GM19351 (cell line): ENCODE data around the gene PSG6.
"Not testable (repeated sequence)": the region's sequence is repeated elsewhere in the genome, so short reads cannot be mapped to it uniquely, and the experiment has no call there.

Experiments used
- ATAC-seq: cut with Tn5 transposase; IDR thresholded peaks from one replicate; pipeline ENCODE4 v1.9.1; 2021; ENCODE audit warnings: mild to moderate bottlenecking, moderate library complexity; ENCODE audit not compliant: unreplicated experiment

The PSG6 gene

DNA sequence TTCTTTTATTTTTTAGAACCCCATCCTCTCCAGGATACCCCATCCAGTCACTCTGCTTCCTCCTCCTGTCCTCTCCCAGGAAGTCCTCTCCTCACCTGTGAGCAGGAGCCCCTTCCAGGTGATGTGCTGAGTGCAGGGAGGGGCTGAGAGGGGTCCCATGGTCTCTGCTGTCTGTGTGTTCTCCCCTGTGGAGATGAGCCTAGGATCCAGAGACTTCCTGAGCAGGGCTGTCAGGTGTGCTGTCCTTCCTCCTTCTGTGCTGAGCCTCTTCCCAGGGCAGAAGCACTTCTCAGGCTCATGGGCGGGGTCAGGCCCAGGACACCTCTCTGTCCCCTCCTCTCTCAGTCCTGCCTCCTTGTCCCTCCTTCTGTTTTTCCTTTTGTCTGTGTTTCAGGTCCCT, at the start of gene PSG6:
Gene PSG6 (minus strand): TSS at position 261 of the 400 bp plus-strand sequence. CDS start 102 bp downstream, at position 159.
- not testable (repeated sequence) for ATAC-seq

DNA sequence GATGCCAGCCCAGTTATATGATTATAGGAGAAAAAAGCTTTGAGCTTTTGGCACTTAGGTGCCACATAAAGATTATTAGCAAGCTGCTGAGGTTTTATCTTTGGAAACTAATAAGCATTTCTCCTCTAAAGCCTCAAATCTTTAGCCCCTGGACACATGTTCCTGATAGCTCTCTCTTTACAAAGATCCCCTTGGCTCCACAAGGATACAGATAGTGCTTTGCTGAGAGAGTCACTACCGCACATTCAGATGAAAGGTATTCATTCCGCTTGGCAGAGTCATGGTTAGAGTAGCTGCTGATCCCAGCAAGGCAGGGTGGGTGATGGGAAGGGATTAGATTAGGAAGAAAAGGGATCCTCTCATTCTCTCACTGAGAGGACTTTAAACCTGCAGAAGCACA, 47.5 kb upstream of the PSG6 start:
- ATAC-seq, result no peak

- ATAC-seq, result no peak
Measured at GRCh38 chr19:42961119-42961518, 43.4 kb upstream of the PSG6 start.

DNA sequence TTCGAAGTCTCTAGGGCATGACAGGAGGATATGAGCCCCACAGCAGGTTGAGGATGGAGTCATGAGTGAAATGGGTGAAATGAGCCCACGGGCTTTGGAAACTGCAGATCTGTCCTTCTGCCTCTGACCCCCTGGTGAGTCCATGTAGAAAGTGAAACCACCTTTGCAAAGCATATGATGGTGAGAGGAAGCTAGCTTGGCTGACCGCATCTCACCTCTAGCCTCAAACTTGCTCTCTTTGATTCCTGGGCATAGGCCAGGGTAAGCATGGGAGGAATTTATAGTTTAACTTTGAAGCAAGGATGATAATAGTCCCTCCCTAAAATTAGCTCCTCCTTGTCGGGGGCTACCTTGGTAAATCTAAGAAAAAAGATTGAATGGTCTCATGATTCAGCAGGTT, 34.4 kb upstream of the PSG6 start:
- ATAC-seq, result not testable (repeated sequence)

GRCh38 chr19:42951476-42951875, 33.8 kb upstream of the PSG6 start:
- ATAC-seq, result not testable (repeated sequence)

DNA sequence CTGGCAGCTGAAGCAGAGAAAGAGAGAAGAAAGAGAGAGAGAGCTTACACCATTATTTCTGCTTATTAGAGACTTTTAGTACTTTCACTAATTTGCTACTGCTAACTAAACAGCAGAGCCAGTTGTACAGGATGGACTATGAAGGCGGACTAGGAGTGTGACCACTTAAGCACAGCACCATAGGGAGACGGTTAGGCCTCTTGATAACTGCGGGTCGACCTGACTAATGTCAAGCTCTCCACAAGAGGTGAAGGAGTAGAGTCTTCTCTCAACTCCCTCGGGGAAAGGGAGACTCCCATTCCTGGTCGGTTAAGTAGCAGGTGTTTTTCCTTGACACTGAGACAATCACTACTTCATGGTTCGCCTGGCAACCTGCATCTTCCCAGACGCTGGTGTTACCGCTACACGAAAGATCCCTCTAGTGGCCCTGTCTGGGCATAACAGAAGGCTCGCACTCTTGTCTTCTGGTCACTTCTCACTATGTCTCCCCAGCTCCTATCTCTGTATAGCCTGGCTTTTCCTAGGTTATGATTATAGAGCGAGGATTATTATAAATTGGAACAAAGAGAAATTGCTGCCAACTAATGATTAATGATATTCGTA, 24.6 kb upstream of the PSG6 start:
- no peak for ATAC-seq

GRCh38 chr19:42937107-42937506, 19.4 kb upstream of the PSG6 start, which contains the start of gene PSG7:
Gene PSG7 (minus strand): TSS chr19:42937207. CDS start chr19:42937076, 131 bp downstream.
- not testable (repeated sequence) for ATAC-seq

- ATAC-seq, result not testable (repeated sequence)
Measured at GRCh38 chr19:42934726-42935125, 17.0 kb upstream of the PSG6 start.

DNA sequence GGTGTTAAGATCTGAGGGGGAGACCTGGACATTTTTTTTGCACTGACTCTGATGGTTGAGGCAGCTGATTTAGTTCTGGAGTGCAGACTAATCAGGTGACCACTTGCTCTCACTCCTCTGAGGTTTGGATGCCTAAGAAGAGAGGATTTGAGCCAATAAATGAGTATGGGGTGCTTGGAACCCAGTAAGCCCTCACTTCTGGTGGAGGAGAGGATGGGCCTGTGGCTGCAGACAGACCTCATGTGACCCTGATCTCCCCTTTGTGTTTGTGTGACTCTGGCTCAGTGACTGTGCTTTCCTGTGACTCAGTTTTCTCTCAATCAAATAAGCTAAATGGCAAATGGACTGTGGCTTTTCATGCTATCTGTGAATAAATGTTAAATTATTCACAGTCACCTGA, 16.5 kb upstream of the PSG6 start:
- ATAC-seq, result not testable (repeated sequence)

DNA sequence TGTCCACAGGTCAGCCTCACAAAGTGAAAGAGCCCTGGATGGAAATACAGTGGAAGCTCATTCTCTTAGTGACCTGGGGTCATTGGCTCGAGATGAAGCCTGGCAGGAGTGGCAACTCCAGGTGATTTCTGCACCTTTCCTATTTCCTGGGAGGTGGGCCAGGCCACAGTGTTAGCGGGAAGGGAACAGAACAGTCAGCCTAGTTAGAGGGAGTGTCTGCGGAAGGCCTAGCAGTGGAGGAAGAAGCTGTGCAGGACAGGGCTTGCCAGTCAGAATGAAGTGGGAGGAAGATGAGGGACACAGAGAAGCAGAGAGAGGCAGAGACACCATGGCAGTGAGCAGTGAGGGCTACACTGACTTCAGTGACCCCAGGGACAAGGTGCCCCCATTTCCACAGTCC, 15.7 kb upstream of the PSG6 start:
- not testable (repeated sequence) for ATAC-seq

DNA sequence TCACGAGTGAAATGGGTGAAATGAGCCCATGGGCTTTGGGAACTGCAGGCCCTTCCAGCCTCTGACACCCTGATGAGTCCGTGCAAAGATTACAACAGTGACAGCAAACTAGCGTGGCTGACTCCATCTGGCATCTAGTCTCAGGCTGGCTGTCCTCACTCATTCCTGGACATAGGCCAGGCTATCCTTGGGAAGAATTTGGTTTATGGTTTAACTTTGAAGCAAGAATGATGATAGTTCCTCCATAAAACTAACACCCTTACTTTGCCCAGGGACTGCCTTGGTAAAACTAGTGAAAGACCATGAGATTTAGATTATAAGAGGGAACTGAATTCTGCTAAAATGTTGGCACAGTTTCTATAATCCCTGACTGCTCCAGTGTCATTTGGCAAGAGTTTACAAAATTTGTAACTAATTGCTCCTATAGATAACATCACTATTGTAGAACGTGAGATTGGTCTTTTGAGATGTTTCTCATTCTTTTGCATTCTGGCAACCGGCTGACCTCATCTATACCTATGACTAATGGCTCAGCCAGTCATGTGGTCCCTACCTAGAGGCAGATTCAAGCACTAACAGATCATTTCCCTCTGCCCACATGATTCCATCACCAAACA, 14.9 kb upstream of the PSG6 start:
- ATAC-seq, result not testable (repeated sequence)

DNA sequence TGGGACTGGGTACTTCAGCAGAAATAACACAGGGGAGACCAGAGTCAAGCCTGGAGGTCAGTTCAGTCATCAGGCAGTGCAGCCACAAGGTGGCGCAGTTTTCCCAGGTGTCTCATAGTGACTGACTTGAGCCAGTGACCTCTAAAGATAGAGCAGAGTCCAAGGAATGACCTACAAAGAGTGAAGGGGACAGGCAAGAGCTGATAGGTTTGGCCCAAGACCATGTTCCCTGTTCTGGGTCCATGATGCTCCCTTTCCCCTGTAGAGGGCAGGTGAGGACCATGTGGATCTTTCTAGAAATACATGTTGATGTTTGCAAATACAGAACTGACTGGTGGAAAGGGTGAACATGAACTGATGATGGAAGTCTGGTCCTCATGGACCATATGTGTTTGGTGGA, 12.5 kb upstream of the PSG6 start:
- not testable (repeated sequence) for ATAC-seq

DNA sequence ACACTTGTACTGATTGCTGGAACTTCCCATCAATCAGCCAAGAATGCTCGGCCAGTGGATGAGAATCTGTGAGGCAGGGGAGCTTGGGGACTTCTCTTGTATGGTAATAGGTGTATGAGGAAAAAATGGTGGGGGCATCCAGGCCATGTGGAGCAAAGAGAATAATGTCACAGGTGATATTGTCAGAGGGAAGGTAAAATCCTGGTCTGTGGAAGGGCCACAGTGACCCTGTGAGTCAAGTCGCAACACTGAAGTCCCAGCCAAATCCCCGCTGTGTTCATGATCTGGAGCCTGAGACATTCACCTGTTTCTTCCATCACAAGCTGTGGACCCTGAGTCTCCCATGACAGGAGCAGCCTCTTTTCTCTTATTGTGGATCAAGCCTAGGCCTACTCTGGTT, 11.2 kb upstream of the PSG6 start:
- ATAC-seq, result no peak

DNA sequence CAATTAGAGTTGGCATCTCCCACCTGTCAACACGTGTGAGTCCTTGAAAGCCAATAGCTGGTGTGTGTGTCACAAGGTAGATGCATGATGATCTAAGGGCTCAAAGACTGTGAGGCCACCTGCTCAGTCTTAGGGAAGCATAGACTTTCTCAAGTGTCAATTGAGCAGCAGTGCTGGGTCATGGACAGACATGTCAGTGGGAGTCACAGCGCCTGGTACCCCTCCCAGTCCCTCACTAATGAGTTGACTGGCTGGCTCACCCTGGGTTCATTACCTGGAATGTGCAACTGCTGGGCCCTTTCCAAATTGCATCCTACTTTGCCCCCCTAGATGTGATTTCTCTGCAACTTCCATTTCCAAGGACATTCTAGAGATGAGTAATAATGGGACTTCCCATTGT, 9.1 kb upstream of the PSG6 start:
- no peak for ATAC-seq

GRCh38 chr19:42923106-42923505, 5.4 kb upstream of the PSG6 start:
- not testable (repeated sequence) for ATAC-seq

GRCh38 chr19:42920971-42921370, 3.3 kb upstream of the PSG6 start:
- ATAC-seq, result not testable (repeated sequence)

GRCh38 chr19:42919757-42920079, 2.0 kb upstream of the PSG6 start:
- ATAC-seq, result no peak

- ATAC-seq, result not testable (repeated sequence)
Measured at GRCh38 chr19:42919070-42919756, 1.5 kb upstream of the PSG6 start.

DNA sequence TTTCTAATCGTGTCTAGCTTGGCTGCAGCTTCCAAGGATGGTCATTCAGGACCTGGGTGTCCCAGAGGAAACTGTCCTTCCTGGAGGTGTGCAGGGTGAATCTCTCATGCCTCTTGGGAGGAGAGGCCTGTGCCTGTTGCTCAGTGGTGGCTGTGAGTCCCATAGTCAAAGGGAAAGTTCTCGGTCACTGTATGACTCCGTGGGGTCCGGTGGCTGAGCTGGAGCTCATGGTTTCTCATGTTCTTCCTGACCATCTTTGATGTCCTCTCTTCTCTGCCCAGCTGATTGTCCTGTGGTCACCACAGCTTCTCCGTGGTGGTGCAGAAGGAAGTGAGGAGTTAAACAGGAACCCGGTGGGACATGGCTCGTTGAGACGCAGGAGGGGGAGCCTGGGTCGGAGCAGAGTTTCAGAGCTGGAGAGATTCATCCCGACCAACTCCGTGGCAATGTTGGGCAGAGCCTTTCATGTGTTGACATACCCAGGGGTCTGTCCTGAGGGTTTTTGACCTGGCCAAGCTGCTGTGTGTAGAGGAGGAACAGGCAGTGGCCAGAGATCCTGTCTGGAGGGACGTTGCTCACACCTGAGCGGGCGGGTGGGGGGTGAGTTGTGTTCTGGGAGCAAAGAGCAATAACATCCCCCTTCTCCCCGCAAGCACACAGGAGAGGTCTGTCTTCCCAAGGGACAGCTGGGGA, 829 bp upstream of the PSG6 start:
- not testable (repeated sequence) for ATAC-seq

DNA sequence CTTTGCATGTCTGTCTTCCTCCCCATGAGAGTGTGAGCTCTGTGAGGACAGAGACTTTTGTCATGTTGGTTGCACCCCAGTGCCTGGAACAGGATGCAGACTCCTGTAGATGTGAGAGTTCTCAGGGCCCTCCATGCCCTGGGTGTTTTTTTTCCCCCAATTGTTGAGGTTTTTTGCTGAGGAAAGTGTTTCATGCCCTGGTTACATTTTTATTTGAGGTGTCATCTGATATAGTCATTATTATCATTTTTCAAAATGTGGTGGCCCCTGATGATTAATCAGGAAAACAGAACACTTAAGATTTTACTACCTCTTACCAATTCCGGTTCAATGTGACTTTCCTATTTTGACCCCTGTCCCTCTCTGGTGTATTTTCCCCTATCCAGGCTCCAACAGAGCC, 763 bp downstream of the PSG6 start:
- ATAC-seq, result not testable (repeated sequence)

DNA sequence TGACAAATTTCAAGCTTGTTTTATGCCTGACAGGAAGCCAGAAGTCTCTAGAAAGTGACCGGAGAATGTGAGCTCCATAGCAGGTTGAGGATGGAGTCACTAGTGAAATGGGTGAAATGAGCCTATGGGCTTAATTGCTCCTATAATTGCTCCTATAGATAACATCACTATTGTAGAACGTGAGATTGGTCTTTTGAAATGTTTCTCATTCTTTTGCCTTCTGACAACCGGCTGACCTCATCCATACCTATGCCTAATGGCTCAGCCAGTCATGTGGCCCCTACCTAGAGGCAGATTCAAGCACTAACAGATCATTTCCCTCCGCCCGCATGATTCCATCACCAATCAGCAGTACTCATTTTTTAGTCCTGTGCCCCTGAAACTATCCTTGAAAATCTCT, 4.2 kb downstream of the PSG6 start:
- ATAC-seq, result not testable (repeated sequence)

GRCh38 chr19:42912941-42913340, 4.8 kb downstream of the PSG6 start:
- not testable (repeated sequence) for ATAC-seq
